ENCODE data around the gene ACTL7B. TPM values are rescaled to one million over a fixed set of nuclear protein-coding genes. Genes with fewer than 3 reads are reported as not detected.
"Not testable (repeated sequence)": the region's sequence is repeated elsewhere in the genome, so short reads cannot be mapped to it uniquely, and the experiment has no call there.

ACTL7B gene
- not detected for polyA plus RNA-seq (ENCODE audit: insufficient read length in 3 of 3)

- no peak for DNase-seq (ENCODE audit: low read depth in 3 of 3, low spot score in 2 of 3)
Observed at GRCh38 chr9:108855888-108856287, at the start of gene ACTL7B. TSS of gene ACTL7B (minus strand) at chr9:108855986. CDS start at chr9:108855930, 56 bp downstream.

- no peak for DNase-seq (ENCODE audit: low read depth in 3 of 3, low spot score in 2 of 3)
Observed at GRCh38 chr9:108905494-108905893, 49.7 kb upstream of the ACTL7B start.

- no peak for DNase-seq (ENCODE audit: low read depth in 3 of 3, low spot score in 2 of 3)
Observed at GRCh38 chr9:108904161-108904560, 48.4 kb upstream of the ACTL7B start.

GRCh38 chr9:108903420-108904103 lies 47.8 kb upstream of the ACTL7B start:
- no peak for DNase-seq (ENCODE audit: low read depth in 3 of 3, low spot score in 2 of 3)

GRCh38 chr9:108900176-108900575 lies 44.4 kb upstream of the ACTL7B start:
- no peak for DNase-seq (ENCODE audit: low read depth in 3 of 3, low spot score in 2 of 3)

GRCh38 chr9:108899023-108899695 lies 43.4 kb upstream of the ACTL7B start:
- not testable (repeated sequence) for DNase-seq (ENCODE audit: low read depth in 3 of 3, low spot score in 2 of 3)

GRCh38 chr9:108897324-108898096 lies 41.7 kb upstream of the ACTL7B start:
- no peak for DNase-seq (ENCODE audit: low read depth in 3 of 3, low spot score in 2 of 3)

- DNase-seq (ENCODE audit: low read depth in 3 of 3, low spot score in 2 of 3) = no peak
Observed at GRCh38 chr9:108894225-108894997, 38.6 kb upstream of the ACTL7B start.

- DNase-seq (ENCODE audit: low read depth in 3 of 3, low spot score in 2 of 3) = no peak
Observed at GRCh38 chr9:108889649-108890067, 33.9 kb upstream of the ACTL7B start.

GRCh38 chr9:108886594-108887271 lies 30.9 kb upstream of the ACTL7B start:
- DNase-seq (ENCODE audit: low read depth in 3 of 3, low spot score in 2 of 3) = not testable (repeated sequence)

GRCh38 chr9:108885643-108886348 lies 30.0 kb upstream of the ACTL7B start:
- DNase-seq (ENCODE audit: low read depth in 3 of 3, low spot score in 2 of 3) = peak; percentile 0 to 2 (median 1)

GRCh38 chr9:108884701-108885100 lies 28.9 kb upstream of the ACTL7B start:
- no peak for DNase-seq (ENCODE audit: low read depth in 3 of 3, low spot score in 2 of 3)

- no peak for DNase-seq (ENCODE audit: low read depth in 3 of 3, low spot score in 2 of 3)
Observed at GRCh38 chr9:108883085-108883484, 27.3 kb upstream of the ACTL7B start.

GRCh38 chr9:108882052-108882888 lies 26.5 kb upstream of the ACTL7B start:
- DNase-seq (ENCODE audit: low read depth in 3 of 3, low spot score in 2 of 3) = no peak

GRCh38 chr9:108880738-108881316 lies 25.0 kb upstream of the ACTL7B start:
- DNase-seq (ENCODE audit: low read depth in 3 of 3, low spot score in 2 of 3) = no peak

GRCh38 chr9:108877524-108877923 lies 21.7 kb upstream of the ACTL7B start:
- DNase-seq (ENCODE audit: low read depth in 3 of 3, low spot score in 2 of 3) = no peak

- DNase-seq (ENCODE audit: low read depth in 3 of 3, low spot score in 2 of 3) = no peak
Observed at GRCh38 chr9:108876425-108876824, 20.6 kb upstream of the ACTL7B start.

Data from right renal cortex interstitium (tissue), 3 donors.